T-helper 1 cell treated with Interleukin-12 subunit alpha and Interleukin-12 subunit beta and Interleukin-4 antibody, amounts not matched to agents 30 μg/mL and 1 μg/mL, for 36 hours (primary cell): Measurements from ENCODE around the gene NTRK2.

Experiments
- H3K27ac Mint-ChIP-seq: one replicate; pipeline ENCODE4 v1.8.0; 2021; ENCODE audit warnings: mild to moderate bottlenecking, mixed read lengths
- H3K27me3 Mint-ChIP-seq: one replicate; pipeline ENCODE4 v1.8.0; 2021; ENCODE audit warnings: low read depth, mixed read lengths
- H3K36me3 Mint-ChIP-seq: one replicate; pipeline ENCODE4 v1.8.0; 2021; ENCODE audit warnings: low read depth, mixed read lengths
- H3K4me1 Mint-ChIP-seq: one replicate; pipeline ENCODE4 v1.8.0; 2021; ENCODE audit warnings: low read depth, mixed read lengths
- H3K4me3 Mint-ChIP-seq: one replicate; pipeline ENCODE4 v1.8.0; 2021; ENCODE audit warnings: mild to moderate bottlenecking, moderate library complexity, mixed read lengths
- H3K9me3 Mint-ChIP-seq: one replicate; pipeline ENCODE4 v1.8.0; 2021; ENCODE audit warnings: mixed read lengths

The NTRK2 gene

GRCh38 chr9:84953252-84953773, 283.8 kb downstream of the NTRK2 start:
- H3K4me1 Mint-ChIP-seq, result peaks cover 2% of the 10 kb centered on the region
- no peak overlapping the region for H3K4me3 Mint-ChIP-seq
- no peaks in the 10 kb centered on the region for H3K36me3 Mint-ChIP-seq
- H3K27ac Mint-ChIP-seq, result no peak overlapping the region
- no peaks in the 10 kb centered on the region for H3K9me3 Mint-ChIP-seq
- H3K27me3 Mint-ChIP-seq, result no peaks in the 10 kb centered on the region

GRCh38 chr9:84953797-84954705, 284.5 kb downstream of the NTRK2 start:
- H3K36me3 Mint-ChIP-seq, result no peaks in the 10 kb centered on the region

GRCh38 chr9:84955155-84955554, 285.6 kb downstream of the NTRK2 start:
- Mint-ChIP-seq H3K4me1 (peaks cover 2% of the 10 kb centered on the region), H3K36me3 (no peaks in the 10 kb centered on the region), H3K4me3 (no peak overlapping the region), H3K9me3 (no peaks in the 10 kb centered on the region), H3K27ac (no peak overlapping the region), H3K27me3 (no peaks in the 10 kb centered on the region)

More at GRCh38 chr9:84953797-84954705, 284.5 kb downstream of the NTRK2 start:
- H3K4me3 Mint-ChIP-seq, result no peak overlapping the region
- H3K4me1 Mint-ChIP-seq, result peaks cover 2% of the 10 kb centered on the region
- no peaks in the 10 kb centered on the region for H3K9me3 Mint-ChIP-seq
- H3K27ac Mint-ChIP-seq, result no peak overlapping the region
- H3K27me3 Mint-ChIP-seq, result no peaks in the 10 kb centered on the region

- Mint-ChIP-seq H3K27ac (no peak overlapping the region), H3K4me3 (no peak overlapping the region), H3K27me3 (no peaks in the 10 kb centered on the region), H3K36me3 (no peaks in the 10 kb centered on the region), H3K9me3 (no peaks in the 10 kb centered on the region), H3K4me1 (peaks cover 2% of the 10 kb centered on the region)
These were observed 286.4 kb downstream of the NTRK2 start for GRCh38 chr9:84955971-84956370.

- Mint-ChIP-seq H3K4me3 (no peak overlapping the region), H3K36me3 (no peaks in the 10 kb centered on the region), H3K27ac (no peak overlapping the region), H3K4me1 (no peaks in the 10 kb centered on the region), H3K27me3 (no peaks in the 10 kb centered on the region), H3K9me3 (no peaks in the 10 kb centered on the region)
These were observed 289.8 kb downstream of the NTRK2 start for GRCh38 chr9:84959339-84959738.

- Mint-ChIP-seq H3K27ac (no peak overlapping the region), H3K9me3 (no peaks in the 10 kb centered on the region), H3K4me1 (no peaks in the 10 kb centered on the region), H3K4me3 (no peak overlapping the region), H3K36me3 (no peaks in the 10 kb centered on the region), H3K27me3 (no peaks in the 10 kb centered on the region)
These were observed 297.6 kb downstream of the NTRK2 start for GRCh38 chr9:84966876-84967830.

- Mint-ChIP-seq H3K4me1 (no peaks in the 10 kb centered on the region), H3K36me3 (no peaks in the 10 kb centered on the region), H3K27ac (no peak overlapping the region), H3K9me3 (no peaks in the 10 kb centered on the region), H3K4me3 (no peak overlapping the region), H3K27me3 (no peaks in the 10 kb centered on the region)
These were observed 299.6 kb downstream of the NTRK2 start for GRCh38 chr9:84969084-84969483.

GRCh38 chr9:84969736-84970135, 300.2 kb downstream of the NTRK2 start:
- Mint-ChIP-seq H3K27ac (no peak overlapping the region), H3K27me3 (no peaks in the 10 kb centered on the region), H3K9me3 (no peaks in the 10 kb centered on the region), H3K4me1 (no peaks in the 10 kb centered on the region), H3K4me3 (no peak overlapping the region), H3K36me3 (no peaks in the 10 kb centered on the region)

- Mint-ChIP-seq H3K27me3 (no peaks in the 10 kb centered on the region), H3K36me3 (no peaks in the 10 kb centered on the region), H3K4me3 (no peak overlapping the region), H3K27ac (no peak overlapping the region), H3K4me1 (no peaks in the 10 kb centered on the region), H3K9me3 (no peaks in the 10 kb centered on the region)
These were observed 300.9 kb downstream of the NTRK2 start for GRCh38 chr9:84970432-84970831.

- Mint-ChIP-seq H3K27me3 (no peaks in the 10 kb centered on the region), H3K27ac (no peak overlapping the region), H3K36me3 (no peaks in the 10 kb centered on the region), H3K9me3 (no peaks in the 10 kb centered on the region), H3K4me3 (no peak overlapping the region), H3K4me1 (no peaks in the 10 kb centered on the region)
These were observed 302.0 kb downstream of the NTRK2 start for GRCh38 chr9:84971571-84971970.

- peaks cover 3% of the 10 kb centered on the region for H3K27me3 Mint-ChIP-seq
- no peak overlapping the region for H3K27ac Mint-ChIP-seq
- no peaks in the 10 kb centered on the region for H3K36me3 Mint-ChIP-seq
- H3K9me3 Mint-ChIP-seq, result no peaks in the 10 kb centered on the region
- no peaks in the 10 kb centered on the region for H3K4me1 Mint-ChIP-seq
- H3K4me3 Mint-ChIP-seq, result no peak overlapping the region
These were observed 304.7 kb downstream of the NTRK2 start for GRCh38 chr9:84974258-84974657.

GRCh38 chr9:84974855-84975254, 305.3 kb downstream of the NTRK2 start:
- H3K4me1 Mint-ChIP-seq, result no peaks in the 10 kb centered on the region
- H3K9me3 Mint-ChIP-seq, result no peaks in the 10 kb centered on the region
- H3K27me3 Mint-ChIP-seq, result peaks cover 3% of the 10 kb centered on the region
- H3K4me3 Mint-ChIP-seq, result no peak overlapping the region
- H3K36me3 Mint-ChIP-seq, result no peaks in the 10 kb centered on the region
- no peak overlapping the region for H3K27ac Mint-ChIP-seq

- Mint-ChIP-seq H3K9me3 (no peaks in the 10 kb centered on the region), H3K27me3 (peaks cover 3% of the 10 kb centered on the region), H3K36me3 (no peaks in the 10 kb centered on the region), H3K4me1 (no peaks in the 10 kb centered on the region), H3K27ac (no peak overlapping the region), H3K4me3 (no peak overlapping the region)
These were observed 306.4 kb downstream of the NTRK2 start for GRCh38 chr9:84975926-84976325.

- Mint-ChIP-seq H3K27me3 (peaks cover 3% of the 10 kb centered on the region), H3K4me1 (no peaks in the 10 kb centered on the region), H3K9me3 (no peaks in the 10 kb centered on the region), H3K36me3 (no peaks in the 10 kb centered on the region), H3K27ac (no peak overlapping the region), H3K4me3 (no peak overlapping the region)
These were observed 309.1 kb downstream of the NTRK2 start for GRCh38 chr9:84978661-84979060.
